SU-DHL-6 (cell line): ENCODE results near the gene MPPED2.

Experiments used
- H2AFZ ChIP-seq: fragments of 200-600 bp; sonication (generic); 2 replicates; pipeline ENCODE4 v1.6.1; 2014; ENCODE audit warnings: low read depth, mild to moderate bottlenecking, moderate library complexity, mixed read lengths, antibody characterized with exemption, low read length; ENCODE audit not compliant: severe bottlenecking
- H3F3A ChIP-seq: fragments of 200-600 bp; shearing (Covaris generic); 2 replicates; pipeline ENCODE4 v1.6.0; 2016; ENCODE audit warnings: antibody characterized with exemption, mild to moderate bottlenecking; ENCODE audit not compliant: insufficient read depth
- H3K27ac ChIP-seq: fragments of 200-600 bp; sonication (generic); 2 replicates; pipeline ENCODE4 v1.5.1; 2016; ENCODE audit warnings: low read depth, mild to moderate bottlenecking, low read length, moderate library complexity, mixed read lengths
- H3K27me3 ChIP-seq: fragments of 200-600 bp; sonication (generic), shearing (Covaris generic); 2 replicates; pipeline ENCODE4 v1.6.0; 2014; ENCODE audit warnings: mild to moderate bottlenecking, low read length
- H3K36me3 ChIP-seq: fragments of 200-600 bp; sonication (generic); 2 replicates; pipeline ENCODE4 v1.6.1; 2014; ENCODE audit warnings: mild to moderate bottlenecking, low read length, mixed read lengths
- H3K4me2 ChIP-seq: fragments of 300-600, 200-600 bp; shearing (Covaris generic), sonication (generic); 2 replicates; pipeline ENCODE4 v1.6.0; 2014; ENCODE audit warnings: low read length, low read depth, mild to moderate bottlenecking; ENCODE audit not compliant: poor library complexity, severe bottlenecking
- H3K4me3 ChIP-seq: fragments of 200-600 bp; sonication (generic); 2 replicates; pipeline ENCODE4 v1.5.1; 2014; ENCODE audit warnings: antibody characterized with exemption, low read length, mild to moderate bottlenecking, mixed read lengths; ENCODE audit not compliant: insufficient read depth, poor library complexity, severe bottlenecking
- H3K79me2 ChIP-seq: fragments of 200-600 bp; sonication (generic); 2 replicates; pipeline ENCODE4 v1.6.1; 2014; ENCODE audit warnings: mild to moderate bottlenecking, low read length, moderate library complexity; ENCODE audit not compliant: insufficient read depth
- H3K9ac ChIP-seq: fragments of 200-600 bp; sonication (generic); 2 replicates; pipeline ENCODE4 v1.7.0; 2014; ENCODE audit warnings: mild to moderate bottlenecking, low read length
- H3K9me2 ChIP-seq: fragments of 200-600 bp; sonication (generic); replicated peaks from 2 replicates; pipeline ENCODE4 v1.6.1; 2014; ENCODE audit warnings: low read length; ENCODE audit not compliant: insufficient read depth
- H3K9me3 ChIP-seq: fragments of 200-600 bp; sonication (generic); 2 replicates; pipeline ENCODE4 v1.6.1; 2014; ENCODE audit warnings: low read length, mixed read lengths; ENCODE audit not compliant: insufficient read depth
- H4K20me1 ChIP-seq: fragments of 200-600 bp; sonication (generic); 2 replicates; pipeline ENCODE4 v1.6.1; 2014; ENCODE audit warnings: low read depth, mild to moderate bottlenecking, antibody characterized with exemption, low read length, moderate library complexity, mixed read lengths
- EZH2phosphoT487 ChIP-seq: fragments of 200-600 bp; sonication (generic), shearing (Covaris generic); conservative IDR thresholded peaks from 2 replicates; pipeline ENCODE4 v1.6.1; 2018; ENCODE audit warnings: mild to moderate bottlenecking, antibody characterized with exemption, low read length, moderate library complexity, mixed read lengths
- TF ChIP-seq, protein P1 (sequence below): fragments of 200-600 bp; sonication (generic); IDR thresholded peaks from one replicate; pipeline ENCODE4 v1.5.1; 2017; ENCODE audit warnings: antibody characterized with exemption, mild to moderate bottlenecking, low read length, moderate library complexity; ENCODE audit not compliant: insufficient read depth, poor library complexity, severe bottlenecking

Gene MPPED2

DNA sequence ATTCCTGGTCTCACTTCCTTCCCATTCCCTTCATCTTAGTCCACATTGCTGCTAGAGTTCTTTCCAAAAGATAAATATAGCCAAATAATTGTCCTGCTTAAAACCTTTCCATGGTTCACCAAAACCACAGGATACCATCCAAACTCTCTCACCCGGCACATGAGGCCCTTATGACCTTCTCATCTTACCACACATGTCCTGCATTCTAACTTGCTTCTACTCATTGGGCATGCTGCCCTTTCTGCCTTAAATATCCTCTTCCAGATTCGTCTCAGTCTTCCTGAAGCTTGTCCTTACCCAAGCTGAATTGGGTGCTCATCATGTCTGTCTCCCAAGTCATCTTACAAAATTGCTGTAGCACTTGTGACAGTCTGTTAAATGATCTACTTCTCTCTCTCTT is 114.9 kb downstream of the MPPED2 start:
- Histone ChIP-seq H4K20me1 (no peaks in the 10 kb centered on the region), H3K27me3 (no peaks in the 10 kb centered on the region), H3K79me2 (no peaks in the 10 kb centered on the region), H3K4me3 (no peak overlapping the region), H2AFZ (no peak overlapping the region), H3K36me3 (no peaks in the 10 kb centered on the region), H3F3A (no peaks in the 10 kb centered on the region), H3K9ac (no peak overlapping the region), H3K9me2 (no peaks in the 10 kb centered on the region; the same call in 1 of the 2 replicates), H3K27ac (no peak overlapping the region), H3K9me3 (no peaks in the 10 kb centered on the region), H3K4me2 (no peak overlapping the region)
- TF ChIP-seq, protein P1, sequence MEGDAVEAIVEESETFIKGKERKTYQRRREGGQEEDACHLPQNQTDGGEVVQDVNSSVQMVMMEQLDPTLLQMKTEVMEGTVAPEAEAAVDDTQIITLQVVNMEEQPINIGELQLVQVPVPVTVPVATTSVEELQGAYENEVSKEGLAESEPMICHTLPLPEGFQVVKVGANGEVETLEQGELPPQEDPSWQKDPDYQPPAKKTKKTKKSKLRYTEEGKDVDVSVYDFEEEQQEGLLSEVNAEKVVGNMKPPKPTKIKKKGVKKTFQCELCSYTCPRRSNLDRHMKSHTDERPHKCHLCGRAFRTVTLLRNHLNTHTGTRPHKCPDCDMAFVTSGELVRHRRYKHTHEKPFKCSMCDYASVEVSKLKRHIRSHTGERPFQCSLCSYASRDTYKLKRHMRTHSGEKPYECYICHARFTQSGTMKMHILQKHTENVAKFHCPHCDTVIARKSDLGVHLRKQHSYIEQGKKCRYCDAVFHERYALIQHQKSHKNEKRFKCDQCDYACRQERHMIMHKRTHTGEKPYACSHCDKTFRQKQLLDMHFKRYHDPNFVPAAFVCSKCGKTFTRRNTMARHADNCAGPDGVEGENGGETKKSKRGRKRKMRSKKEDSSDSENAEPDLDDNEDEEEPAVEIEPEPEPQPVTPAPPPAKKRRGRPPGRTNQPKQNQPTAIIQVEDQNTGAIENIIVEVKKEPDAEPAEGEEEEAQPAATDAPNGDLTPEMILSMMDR = no peak
- TF ChIP-seq EZH2phosphoT487 = no peak

DNA sequence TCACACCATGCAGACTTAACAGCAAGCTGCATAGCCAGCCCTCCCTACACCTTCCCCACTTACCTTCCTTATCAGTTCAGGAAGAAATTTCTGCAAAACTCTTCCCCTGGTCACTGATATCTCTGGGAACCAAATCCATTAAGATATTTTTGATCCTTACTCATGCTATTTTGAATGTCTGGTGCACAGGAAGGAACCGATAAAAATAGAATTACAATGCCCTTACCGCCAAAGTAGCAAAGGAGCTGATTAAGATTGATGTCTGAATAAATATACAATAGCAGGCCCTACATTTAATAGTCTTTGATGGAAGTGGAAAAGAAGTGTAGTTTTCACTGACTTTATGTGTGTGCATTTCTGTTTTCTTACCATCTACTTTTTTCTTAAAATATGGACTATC is 117.3 kb downstream of the MPPED2 start:
- H3K9me2 ChIP-seq = no peaks in the 10 kb centered on the region; the same call in 1 of the 2 replicates
- H3K9me3 ChIP-seq = no peaks in the 10 kb centered on the region
- no peak overlapping the region for H2AFZ ChIP-seq
- no peaks in the 10 kb centered on the region for H3K79me2 ChIP-seq
- no peak for TF ChIP-seq EZH2phosphoT487
- TF ChIP-seq, protein P1 = no peak
- H4K20me1 ChIP-seq = no peaks in the 10 kb centered on the region
- H3K4me2 ChIP-seq = no peak overlapping the region
- no peak overlapping the region for H3K27ac ChIP-seq
- H3K27me3 ChIP-seq = no peaks in the 10 kb centered on the region
- H3K4me3 ChIP-seq = no peak overlapping the region
- no peak overlapping the region for H3K9ac ChIP-seq
- no peaks in the 10 kb centered on the region for H3K36me3 ChIP-seq
- H3F3A ChIP-seq = no peaks in the 10 kb centered on the region

DNA sequence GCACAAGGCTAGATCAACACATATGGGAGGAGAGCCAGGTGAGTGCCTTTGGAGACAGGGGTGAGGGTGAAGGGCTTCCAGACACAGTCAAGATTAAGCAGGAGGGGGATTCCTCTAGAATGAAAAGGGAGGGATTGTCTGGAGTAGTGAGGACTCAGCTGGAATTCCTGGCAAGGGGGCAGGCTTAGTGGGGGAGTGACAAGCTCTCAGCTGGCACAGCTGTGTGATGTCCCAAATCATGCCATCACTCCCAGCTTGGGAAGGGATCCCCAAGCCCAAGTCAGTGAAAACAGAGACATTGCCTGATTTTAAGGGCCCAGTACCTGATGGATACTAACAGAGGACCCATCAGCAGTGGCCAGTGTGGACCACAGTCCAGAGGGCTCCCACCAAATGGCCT is 119.0 kb downstream of the MPPED2 start:
- no peaks in the 10 kb centered on the region for H3F3A ChIP-seq
- no peaks in the 10 kb centered on the region for H3K36me3 ChIP-seq
- H3K27me3 ChIP-seq = no peaks in the 10 kb centered on the region
- no peak overlapping the region for H3K27ac ChIP-seq
- no peaks in the 10 kb centered on the region for H3K79me2 ChIP-seq
- no peaks in the 10 kb centered on the region for H3K9me2 ChIP-seq
- H3K4me2 ChIP-seq = no peak overlapping the region
- TF ChIP-seq EZH2phosphoT487 = no peak
- TF ChIP-seq, protein P1 = no peak
- no peaks in the 10 kb centered on the region for H4K20me1 ChIP-seq
- H3K9me3 ChIP-seq = no peaks in the 10 kb centered on the region
- H2AFZ ChIP-seq = no peak overlapping the region
- no peak overlapping the region for H3K4me3 ChIP-seq
- no peak overlapping the region for H3K9ac ChIP-seq
